GM12875 (cell line): ENCODE measurements around the gene TBC1D24.
"Not testable (repeated sequence)": the region's sequence is repeated elsewhere in the genome, so short reads cannot be mapped to it uniquely, and the experiment has no call there.

Source experiments
- H3K4me3 ChIP-seq: one replicate; pipeline ENCODE4 v1.5.1; 2011; ENCODE audit warnings: low read depth, low read length, control low read depth
- CTCF ChIP-seq: IDR thresholded peaks from 2 replicates; pipeline ENCODE4 v1.5.1; 2011; ENCODE audit warnings: low read depth, mild to moderate bottlenecking, control low read depth, inconsistent platforms, low read length, moderate library complexity, borderline replicate concordance; ENCODE audit not compliant: insufficient read depth

TBC1D24 gene

GRCh38 chr16:2532494-2533141 lies 57.7 kb downstream of the TBC1D24 start:
- no peak for TF ChIP-seq CTCF
- peak overlapping the region; percentile 46 for H3K4me3 ChIP-seq

- not testable (repeated sequence) for H3K4me3 ChIP-seq
Observed at GRCh38 chr16:2533142-2533755, 58.3 kb downstream of the TBC1D24 start.

- no peak overlapping the region for H3K4me3 ChIP-seq
- TF ChIP-seq CTCF: no peak
Observed at GRCh38 chr16:2533912-2534311, 59.0 kb downstream of the TBC1D24 start.

GRCh38 chr16:2534335-2534734 lies 59.4 kb downstream of the TBC1D24 start:
- H3K4me3 ChIP-seq: not testable (repeated sequence)

GRCh38 chr16:2535625-2536013 lies 60.7 kb downstream of the TBC1D24 start:
- TF ChIP-seq CTCF: no peak
- H3K4me3 ChIP-seq: no peak overlapping the region

- no peak for TF ChIP-seq CTCF
- peak within 1 kb of the TSS; percentile 69 for H3K4me3 ChIP-seq
Observed at GRCh38 chr16:2537451-2538379, 62.8 kb downstream of the TBC1D24 start, which contains the start of gene PDPK1. Gene PDPK1, plus strand, starts transcription at chr16:2538021. Its CDS starts 92 bp downstream, at chr16:2538113.

- not testable (repeated sequence) for H3K4me3 ChIP-seq
Observed at GRCh38 chr16:2539192-2539844, 64.4 kb downstream of the TBC1D24 start.

- peak; percentile 49; the same call in 1 of the 2 replicates for TF ChIP-seq CTCF
- H3K4me3 ChIP-seq: not testable (repeated sequence)
Observed at GRCh38 chr16:2539845-2540458, 65.0 kb downstream of the TBC1D24 start.

GRCh38 chr16:2540912-2541311 lies 66.0 kb downstream of the TBC1D24 start:
- H3K4me3 ChIP-seq: not testable (repeated sequence)

GRCh38 chr16:2541409-2541808 lies 66.5 kb downstream of the TBC1D24 start:
- not testable (repeated sequence) for H3K4me3 ChIP-seq

GRCh38 chr16:2543771-2544170 lies 68.8 kb downstream of the TBC1D24 start:
- not testable (repeated sequence) for H3K4me3 ChIP-seq

- H3K4me3 ChIP-seq: not testable (repeated sequence)
Observed at GRCh38 chr16:2550283-2550878, 75.5 kb downstream of the TBC1D24 start.
